H1 (cell line): ENCODE results near the gene GPR155. TPM values are rescaled to one million over a fixed set of nuclear protein-coding genes. Genes with fewer than 3 reads are reported as not detected.
"Not testable (repeated sequence)": the region's sequence is repeated elsewhere in the genome, so short reads cannot be mapped to it uniquely, and the experiment has no call there.

Source experiments
- CTCF ChIA-PET: fragments of 300-600 bp; sonication (Branson Sonifier 250); formaldehyde crosslinking; loops from one replicate; lab custom pipeline; 2021; ENCODE audit not compliant: partially characterized antibody; lab: Charles Lee
- POLR2A ChIA-PET: fragments of 300-600 bp; sonication (Branson Sonifier 250); formaldehyde crosslinking; loops from one replicate; lab custom pipeline; 2021; ENCODE audit warnings: inconsistent platforms; ENCODE audit not compliant: partially characterized antibody; lab: Charles Lee
- DNase-seq, 2 experiments: peaks; one replicate each; pipeline versions ENCODE4 v3.0.0 to v3.0.0-alpha.2; 2010 to 2022; ENCODE audit warnings: low spot score in 2 of 2, low read depth in 1 of 2, mixed read lengths in 1 of 2
- FAIRE-seq: peaks from 2 replicates; lab custom pipeline; 2011; peaks lifted over from hg19 to GRCh38; lab: Jason Lieb, UNC
- H2AFZ ChIP-seq: 2 replicates; pipeline ENCODE4 v1.8.1; 2012; ENCODE audit warnings: low read length, inconsistent platforms
- H2AK5ac ChIP-seq: 2 replicates; pipeline ENCODE4 v1.6.1; 2013; ENCODE audit warnings: low read depth, low read length
- H2BK120ac ChIP-seq: replicated peaks from 2 replicates; pipeline ENCODE3; 2013; ENCODE audit warnings: low read depth, low read length, inconsistent platforms
- H2BK12ac ChIP-seq: 2 replicates; pipeline ENCODE4 v1.6.1; 2013; ENCODE audit warnings: low read depth, low read length
- H2BK15ac ChIP-seq: 2 replicates; pipeline ENCODE4 v1.6.1; 2013; ENCODE audit warnings: low read length
- H2BK20ac ChIP-seq: 2 replicates; pipeline ENCODE4 v1.6.1; 2013; ENCODE audit warnings: low read length
- H2BK5ac ChIP-seq: 2 replicates; pipeline ENCODE4 v1.6.1; 2013; ENCODE audit warnings: low read depth, low read length
- H3K14ac ChIP-seq: 2 replicates; pipeline ENCODE4 v1.6.1; 2013; ENCODE audit warnings: inconsistent platforms; ENCODE audit not compliant: insufficient read length
- H3K18ac ChIP-seq: 2 replicates; pipeline ENCODE4 v1.6.1; 2013; ENCODE audit warnings: low read length; ENCODE audit errors: extremely low read depth
- H3K23ac ChIP-seq: 2 replicates; pipeline ENCODE4 v1.6.1; 2013; ENCODE audit warnings: inconsistent platforms; ENCODE audit not compliant: insufficient read length
- H3K23me2 ChIP-seq: 2 replicates; pipeline ENCODE4 v1.6.1; 2013; ENCODE audit warnings: low read depth, low read length
- H3K27ac ChIP-seq: 2 replicates; pipeline ENCODE4 v1.6.1; 2011; ENCODE audit warnings: low read depth, low read length, inconsistent platforms
- H3K27me3 ChIP-seq, 4 experiments: replicated peaks in 1 of 4; 1 replicate in 1 of 4; 2 replicates in 3 of 4; pipeline versions ENCODE4 v1.6.1 to v1.8.1; 2011 to 2013; ENCODE audit warnings: low read length in 3 of 4, mild to moderate bottlenecking in 3 of 4, inconsistent platforms in 2 of 4, mixed read lengths in 2 of 4, moderate library complexity in 1 of 4; ENCODE audit not compliant: control insufficient read depth in 3 of 4, insufficient read depth in 3 of 4; ENCODE audit errors: extremely low read depth in 1 of 4
- H3K36me3 ChIP-seq, 4 experiments: 2 replicates each; pipeline versions ENCODE4 v1.6.1 to v1.8.1; 2011 to 2013; ENCODE audit warnings: mild to moderate bottlenecking in 4 of 4, low read length in 3 of 4, moderate library complexity in 2 of 4, control low read depth in 1 of 4, inconsistent platforms in 1 of 4; ENCODE audit not compliant: insufficient read depth in 4 of 4, control insufficient read depth in 2 of 4
- H3K4ac ChIP-seq: replicated peaks from 2 replicates; pipeline ENCODE3; 2013; ENCODE audit warnings: low read length, low read depth, mixed read lengths, inconsistent platforms; ENCODE audit not compliant: insufficient read length
- H3K4me1 ChIP-seq, 4 experiments: replicated peaks in 1 of 4; 1 replicate in 1 of 4; 2 replicates in 3 of 4; pipeline versions ENCODE4 v1.6.1 to v1.8.1; 2011 to 2013; ENCODE audit warnings: low read length in 3 of 4, inconsistent platforms in 2 of 4, mixed read lengths in 1 of 4; ENCODE audit not compliant: insufficient read depth in 4 of 4, control insufficient read depth in 3 of 4
- H3K4me2 ChIP-seq, 2 experiments: 2 replicates each; pipeline versions ENCODE4 v1.6.1 to v1.8.1; 2011 to 2013; ENCODE audit warnings: low read depth in 2 of 2, low read length in 2 of 2, control low read depth in 1 of 2, inconsistent platforms in 1 of 2, mild to moderate bottlenecking in 1 of 2; ENCODE audit not compliant: insufficient read depth in 1 of 2
- H3K4me3 ChIP-seq, 4 experiments: fragments of 200-600, 300-600 bp in 1 of 4; sonication (generic), shearing (Covaris generic), sonication (Bioruptor Twin) in 1 of 4; 2 replicates each; pipeline versions ENCODE4 v1.5.1 to v1.8.1; 2011 to 2016; ENCODE audit warnings: low read length in 4 of 4, low read depth in 3 of 4, control low read depth in 2 of 4, inconsistent platforms in 2 of 4, mild to moderate bottlenecking in 2 of 4, mixed read lengths in 1 of 4, moderate library complexity in 1 of 4; ENCODE audit not compliant: insufficient read depth in 2 of 4; ENCODE audit errors: extremely low read depth in 1 of 4
- H3K56ac ChIP-seq: replicated peaks from 2 replicates; pipeline ENCODE3; 2013; ENCODE audit warnings: low read depth, mild to moderate bottlenecking, mixed read lengths, low read length, inconsistent platforms; ENCODE audit not compliant: insufficient read length
- H3K79me1 ChIP-seq: 2 replicates; pipeline ENCODE4 v1.6.1; 2013; ENCODE audit warnings: low read depth, low read length, control low read depth
- H3K79me2 ChIP-seq, 2 experiments: 2 replicates each; pipeline versions ENCODE4 v1.6.1 to v1.8.1; 2012 to 2013; ENCODE audit warnings: low read length in 2 of 2, mild to moderate bottlenecking in 2 of 2, inconsistent platforms in 1 of 2; ENCODE audit not compliant: insufficient read depth in 2 of 2, control insufficient read depth in 1 of 2
- H3K9ac ChIP-seq, 4 experiments: replicated peaks in 1 of 4; 1 replicate in 1 of 4; 2 replicates in 3 of 4; pipeline versions ENCODE4 v1.6.1 to v1.8.1; 2011 to 2013; ENCODE audit warnings: low read depth in 3 of 4, low read length in 3 of 4, control low read depth in 2 of 4, mild to moderate bottlenecking in 2 of 4, moderate library complexity in 2 of 4, inconsistent platforms in 1 of 4; ENCODE audit errors: extremely low read depth in 1 of 4
- H3K9me3 ChIP-seq, 2 experiments: 2 replicates each; pipeline versions ENCODE4 v1.6.1 to v1.8.1; 2012 to 2013; ENCODE audit warnings: mild to moderate bottlenecking in 2 of 2, moderate library complexity in 2 of 2, control low read depth in 1 of 2, inconsistent platforms in 1 of 2, low read depth in 1 of 2, low read length in 1 of 2, mixed read lengths in 1 of 2; ENCODE audit not compliant: insufficient read depth in 2 of 2
- H4K20me1 ChIP-seq, 2 experiments: replicated peaks in 1 of 2; 2 replicates each; pipeline versions ENCODE3 to v1.8.1; 2011 to 2013; ENCODE audit warnings: inconsistent platforms in 2 of 2, low read length in 2 of 2, mild to moderate bottlenecking in 1 of 2; ENCODE audit not compliant: insufficient read depth in 2 of 2, control insufficient read depth in 1 of 2
- H4K5ac ChIP-seq: 2 replicates; pipeline ENCODE4 v1.6.1; 2013; ENCODE audit warnings: low read length, low read depth, mixed read lengths, inconsistent platforms; ENCODE audit not compliant: insufficient read length
- H4K8ac ChIP-seq: 2 replicates; pipeline ENCODE4 v1.8.0; 2013; ENCODE audit warnings: mild to moderate bottlenecking, moderate library complexity, low read length, inconsistent platforms; ENCODE audit not compliant: insufficient read depth; ENCODE audit errors: extremely low read depth
- H4K91ac ChIP-seq: replicated peaks from 2 replicates; pipeline ENCODE3; 2013; ENCODE audit warnings: low read length, mixed read lengths, inconsistent platforms; ENCODE audit not compliant: insufficient read length
- WGBS, 2 experiments: shearing (Covaris generic) in 1 of 2; methylation state at CpG; one replicate each; pipeline versions ENCODE4 v1.1.6 to v1.1.7; 2013 to 2015; ENCODE audit warnings: low lambda C conversion rate in 2 of 2, mixed read lengths in 2 of 2, inconsistent platforms in 1 of 2, low coverage in 1 of 2, missing lambda C conversion rate in 1 of 2; ENCODE audit not compliant: insufficient replicate concordance in 2 of 2, insufficient coverage in 1 of 2, insufficient read length in 1 of 2; ENCODE audit errors: extremely low coverage in 1 of 2, missing lambda C conversion rate in 1 of 2; 5-methylcytosine and 5-hydroxymethylcytosine counted together
- polyA plus RNA-seq, 7 experiments: library from polyadenylated mRNA; depleted of rRNA in 3 of 7; stranded (reverse) in 5 of 7; unstranded in 2 of 7; fragments of >200 nt in 5 of 7; fragments of 200-250 nt in 2 of 7; gene quantifications; 1 replicate in 5 of 7; 2 replicates in 1 of 7; 4 replicates in 1 of 7; pipeline versions ENCODE4 v1.2.1 to v1.2.3, GENCODE V29; 2011 to 2013; ENCODE audit warnings: missing spikeins in 2 of 7, mixed read lengths in 2 of 7
- total RNA-seq: library from RNA; stranded (reverse); fragmentation: NEBNext Ultra II Directional; extraction: Animal tissue kit (Norgen Biotek cat#: 25700); gene quantifications from 2 replicates; pipeline ENCODE4 v1.2.1, GENCODE V29; 2021

GPR155 gene
- total and polyA plus RNA-seq, 2 of the 8 experiments (the other 6 are each of a cell fraction or from before 2014, with no cell fraction given) = 0.26 to 2.1 TPM

GRCh38 chr2:174410039-174410438 is 76.8 kb downstream of the GPR155 start:
- H3K36me3 ChIP-seq, H3K9ac ChIP-seq, H2BK20ac ChIP-seq, H2BK15ac ChIP-seq, H3K79me2 ChIP-seq, H3K27ac ChIP-seq, H3K9me3 ChIP-seq, H3K56ac ChIP-seq, H3K4me1 ChIP-seq, H3K18ac ChIP-seq, H3K27me3 ChIP-seq, DNase-seq, H3K4ac ChIP-seq, H4K20me1 ChIP-seq, H2BK5ac ChIP-seq, FAIRE-seq, H3K79me1 ChIP-seq, H3K23me2 ChIP-seq, H3K14ac ChIP-seq, H4K91ac ChIP-seq, H4K8ac ChIP-seq, H2BK12ac ChIP-seq, H2AFZ ChIP-seq, CTCF ChIA-PET, H2AK5ac ChIP-seq, H2BK120ac ChIP-seq, H4K5ac ChIP-seq, H3K23ac ChIP-seq: not testable (repeated sequence)
- Histone ChIP-seq H3K4me3 (peak overlapping the region; percentile 40 to 71 (median 45); a peak in 5 of 8 replicates), H3K4me2 (peak overlapping the region; percentile 62 to 93; a peak in 3 of 4 replicates)
- POLR2A ChIA-PET = interaction anchor here (1.6 kb wide), 2 partner anchors 8 to 15 kb away, joined by 3 to 8 read pairs; partner anchors contain the start of gene SCRN3
- WGBS, 2 experiments = 55% methylated on average over 3 of the region's 31 CpGs; no CpG with 5 or more reads in 1 of the 2 experiments
